Upper lobe of left lung (tissue), 6 donors: ENCODE data around the gene ARHGAP15. TPM values are rescaled to one million over a fixed set of nuclear protein-coding genes. Genes with fewer than 3 reads are reported as not detected.

Experiments used
- ATAC-seq, 2 donors: fragments of 200-7000 bp; cut with Tn5 transposase; one replicate each; pipeline ENCODE4 v1.9.1; 2022; ENCODE audit warnings: mild to moderate bottlenecking in 2 of 2, moderate library complexity in 2 of 2; ENCODE audit not compliant: low FRiP score in 2 of 2
- DNase-seq, 2 donors: peaks; one replicate each; pipeline ENCODE4 v3.0.0-alpha.2; 2019 to 2020
- H3K27ac ChIP-seq, 4 donors: fragments of 200-600 bp; sonication (generic); one replicate each; pipeline ENCODE4 v1.5.1; 2016 to 2019
- H3K27me3 ChIP-seq, 4 donors: fragments of 200-600 bp; sonication (generic); one replicate each; pipeline ENCODE4 v1.5.1; 2017 to 2019
- H3K36me3 ChIP-seq, 4 donors: fragments of 200-600 bp; sonication (generic); one replicate each; pipeline ENCODE4 v1.5.1; 2016 to 2019
- H3K4me1 ChIP-seq, 4 donors: fragments of 200-600 bp; sonication (generic); one replicate each; pipeline ENCODE4 v1.5.1; 2018 to 2019
- H3K4me3 ChIP-seq, 4 donors: fragments of 200-600 bp; sonication (generic); one replicate each; pipeline ENCODE4 v1.5.1; 2017 to 2019; ENCODE audit warnings: mild to moderate bottlenecking in 2 of 4, moderate library complexity in 1 of 4
- H3K9me3 ChIP-seq, 4 donors: fragments of 200-600 bp; sonication (generic); one replicate each; pipeline ENCODE4 v1.5.1; 2018 to 2019
- EP300 ChIP-seq, 4 donors: sonication (generic); formaldehyde crosslinking; IDR thresholded peaks; one replicate each; pipeline ENCODE4 v1.5.1; 2017; ENCODE audit warnings: antibody characterized with exemption in 4 of 4, control low read depth in 2 of 4
- POLR2A ChIP-seq, 4 donors: fragments of 450-650 bp; IDR thresholded peaks; one replicate each; pipeline ENCODE4 v1.5.1; 2016 to 2017; ENCODE audit warnings: antibody characterized with exemption in 4 of 4, mild to moderate bottlenecking in 2 of 4
- POLR2AphosphoS5 ChIP-seq, 2 donors: sonication (generic); formaldehyde crosslinking; IDR thresholded peaks; one replicate each; pipeline ENCODE4 v1.5.1; 2017; ENCODE audit warnings: antibody characterized with exemption in 2 of 2
- WGBS, 2 donors: methylation state at CpG; one replicate each; pipeline ENCODE4 v1.1.5; 2017 to 2018; 5-methylcytosine and 5-hydroxymethylcytosine counted together
- total RNA-seq, 6 donors: library from RNA; depleted of rRNA in 4 of 6; stranded (reverse); fragments of >200 nt in 4 of 6; gene quantifications; one replicate each; pipeline versions ENCODE4 v1.1.0 to v1.2.1, GENCODE V29; 2016 to 2021
- TF ChIP-seq, protein P1 (sequence below), 6 experiments: fragments of 450-650 bp in 4 of 6; fragments of 200-600 bp in 2 of 6; sonication (generic) in 2 of 6; IDR thresholded peaks; one replicate each; pipeline ENCODE4 v1.5.1; 2016 to 2019; ENCODE audit warnings: antibody characterized with exemption in 6 of 6
- donor health status: DM: no; HTN: no; CAD: no; lungs with moderate emphysema.
- donor health status: DM: no; HTN: yes; CAD: no; lungs with severe emphysema.

Gene ARHGAP15
- total RNA-seq, 6 donors from 2014 or later = 11.9 to 57.6 (median 17.5) TPM

GRCh38 chr2:143486976-143487375 is 357.8 kb downstream of the ARHGAP15 start:
- H3K4me3 ChIP-seq = no peak overlapping the region
- H3K36me3 ChIP-seq = no peaks in the 10 kb centered on the region
- H3K9me3 ChIP-seq = no peaks in the 10 kb centered on the region
- H3K27ac ChIP-seq = no peak overlapping the region
- H3K27me3 ChIP-seq = no peaks in the 10 kb centered on the region
- H3K4me1 ChIP-seq = no peaks in the 10 kb centered on the region
- ATAC-seq (no peak), DNase-seq (no peak)
- TF ChIP-seq EP300 (IDR thresholded peaks at IDR 0.05) (no peak), POLR2AphosphoS5 (IDR thresholded peaks at IDR 0.05) (no peak), POLR2A (IDR thresholded peaks at IDR 0.05) (no peak)
- TF ChIP-seq, protein P1, sequence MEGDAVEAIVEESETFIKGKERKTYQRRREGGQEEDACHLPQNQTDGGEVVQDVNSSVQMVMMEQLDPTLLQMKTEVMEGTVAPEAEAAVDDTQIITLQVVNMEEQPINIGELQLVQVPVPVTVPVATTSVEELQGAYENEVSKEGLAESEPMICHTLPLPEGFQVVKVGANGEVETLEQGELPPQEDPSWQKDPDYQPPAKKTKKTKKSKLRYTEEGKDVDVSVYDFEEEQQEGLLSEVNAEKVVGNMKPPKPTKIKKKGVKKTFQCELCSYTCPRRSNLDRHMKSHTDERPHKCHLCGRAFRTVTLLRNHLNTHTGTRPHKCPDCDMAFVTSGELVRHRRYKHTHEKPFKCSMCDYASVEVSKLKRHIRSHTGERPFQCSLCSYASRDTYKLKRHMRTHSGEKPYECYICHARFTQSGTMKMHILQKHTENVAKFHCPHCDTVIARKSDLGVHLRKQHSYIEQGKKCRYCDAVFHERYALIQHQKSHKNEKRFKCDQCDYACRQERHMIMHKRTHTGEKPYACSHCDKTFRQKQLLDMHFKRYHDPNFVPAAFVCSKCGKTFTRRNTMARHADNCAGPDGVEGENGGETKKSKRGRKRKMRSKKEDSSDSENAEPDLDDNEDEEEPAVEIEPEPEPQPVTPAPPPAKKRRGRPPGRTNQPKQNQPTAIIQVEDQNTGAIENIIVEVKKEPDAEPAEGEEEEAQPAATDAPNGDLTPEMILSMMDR (IDR thresholded peaks at IDR 0.05) = no peak
- 47 to 53% methylated on average over 1 of the region's 1 CpG for WGBS, 2 donors

DNA sequence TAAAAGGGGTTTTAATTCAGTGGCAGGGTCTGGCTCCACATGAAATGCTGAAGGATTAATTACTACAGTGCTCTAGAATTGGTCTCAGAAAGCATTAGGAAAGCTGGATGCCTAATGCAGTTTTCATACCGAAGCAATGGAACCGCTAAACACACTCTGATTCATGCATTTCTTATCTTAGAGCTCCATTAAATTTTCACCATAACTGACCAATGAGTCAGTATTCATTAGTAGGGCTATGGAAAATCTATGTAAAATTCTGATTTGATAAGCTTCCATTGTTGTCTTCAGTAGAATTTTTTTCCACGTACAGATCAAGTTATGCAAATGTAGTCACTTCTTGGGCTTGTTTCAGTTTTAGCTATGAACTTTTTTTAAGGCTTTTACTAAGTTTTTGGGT is 359.9 kb downstream of the ARHGAP15 start:
- H3K27ac ChIP-seq = no peak overlapping the region
- no peaks in the 10 kb centered on the region for H3K9me3 ChIP-seq
- H3K4me3 ChIP-seq = no peak overlapping the region
- H3K4me1 ChIP-seq = no peaks in the 10 kb centered on the region
- DNase-seq = no peak
- TF ChIP-seq, protein P1 (IDR thresholded peaks at IDR 0.05) = no peak
- TF ChIP-seq POLR2A (IDR thresholded peaks at IDR 0.05) = no peak
- TF ChIP-seq POLR2AphosphoS5 (IDR thresholded peaks at IDR 0.05) = no peak
- no peak for TF ChIP-seq EP300 (IDR thresholded peaks at IDR 0.05)
- ATAC-seq = no peak
- no peaks in the 10 kb centered on the region for H3K27me3 ChIP-seq
- no peaks in the 10 kb centered on the region for H3K36me3 ChIP-seq
- WGBS, 2 donors = 78 to 84% methylated on average over 3 of the region's 3 CpGs

GRCh38 chr2:143491131-143491530 is 361.9 kb downstream of the ARHGAP15 start:
- no peak for DNase-seq
- H3K27me3 ChIP-seq = no peaks in the 10 kb centered on the region
- H3K9me3 ChIP-seq = no peaks in the 10 kb centered on the region
- no peaks in the 10 kb centered on the region for H3K4me1 ChIP-seq
- no peak overlapping the region for H3K27ac ChIP-seq
- no peak overlapping the region for H3K4me3 ChIP-seq
- no peak for ATAC-seq
- WGBS, 2 donors = 31 to 60% methylated on average over 2 of the region's 2 CpGs
- H3K36me3 ChIP-seq = no peaks in the 10 kb centered on the region
- no peak for TF ChIP-seq EP300 (IDR thresholded peaks at IDR 0.05)
- no peak for TF ChIP-seq POLR2AphosphoS5 (IDR thresholded peaks at IDR 0.05)
- no peak for TF ChIP-seq POLR2A (IDR thresholded peaks at IDR 0.05)
- TF ChIP-seq, protein P1 (IDR thresholded peaks at IDR 0.05) = no peak

GRCh38 chr2:143493339-143493738 is 364.1 kb downstream of the ARHGAP15 start:
- no peak overlapping the region for H3K27ac ChIP-seq

DNA sequence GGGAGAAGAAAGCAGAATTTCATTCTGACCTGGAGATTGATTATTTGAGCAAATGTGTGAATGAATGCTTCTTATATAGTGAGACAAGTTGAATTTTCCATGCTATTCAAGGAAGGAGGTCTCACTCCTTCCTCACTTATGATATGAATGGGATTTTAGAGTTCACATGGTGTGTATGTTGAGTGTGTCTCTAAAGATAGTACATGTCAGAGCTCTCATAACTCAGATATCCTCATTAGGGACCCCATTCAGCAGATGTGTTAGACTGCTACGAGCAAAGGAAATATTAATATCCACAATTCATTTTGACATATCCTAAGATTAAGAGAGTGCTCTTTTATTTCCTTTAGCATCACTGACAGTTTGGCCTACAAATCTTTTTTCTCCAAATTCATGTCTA is 368.5 kb downstream of the ARHGAP15 start:
- H3K4me3 ChIP-seq = no peak overlapping the region
- no peaks in the 10 kb centered on the region for H3K9me3 ChIP-seq
- no peak overlapping the region for H3K27ac ChIP-seq
- TF ChIP-seq POLR2AphosphoS5 (IDR thresholded peaks at IDR 0.05) (no peak), POLR2A (IDR thresholded peaks at IDR 0.05) (no peak)
- TF ChIP-seq, protein P1 (IDR thresholded peaks at IDR 0.05) = no peak
- no peaks in the 10 kb centered on the region for H3K27me3 ChIP-seq
- ATAC-seq (no peak), DNase-seq (no peak)
- H3K36me3 ChIP-seq = no peaks in the 10 kb centered on the region
- peaks cover 0 to 1% (median 0%) of the 10 kb centered on the region in 4 donors for H3K4me1 ChIP-seq
- WGBS, 2 donors = 67 to 72% methylated on average over 1 of the region's 1 CpG

More at GRCh38 chr2:143493339-143493738, 364.1 kb downstream of the ARHGAP15 start:
- Histone ChIP-seq H3K4me1 (no peaks in the 10 kb centered on the region), H3K36me3 (no peaks in the 10 kb centered on the region), H3K4me3 (no peak overlapping the region), H3K9me3 (no peaks in the 10 kb centered on the region), H3K27me3 (no peaks in the 10 kb centered on the region)
- ATAC-seq = no peak
- 92 to 100% methylated on average over 1 of the region's 1 CpG for WGBS, 2 donors
- no peak for DNase-seq
- no peak for TF ChIP-seq POLR2AphosphoS5 (IDR thresholded peaks at IDR 0.05)
- no peak for TF ChIP-seq POLR2A (IDR thresholded peaks at IDR 0.05)
- TF ChIP-seq, protein P1 (IDR thresholded peaks at IDR 0.05) = no peak
- no peak for TF ChIP-seq EP300 (IDR thresholded peaks at IDR 0.05)
